Left cardiac atrium (tissue), 4 donors: ENCODE data around the gene LNX2. TPM values are rescaled to one million over a fixed set of nuclear protein-coding genes. Genes with fewer than 3 reads are reported as not detected.

Experiments used
- ATAC-seq, 2 donors: fragments of 200-7000 bp; cut with Tn5 transposase; one replicate each; pipeline ENCODE4 v1.9.1; 2020; ENCODE audit warnings: mild to moderate bottlenecking in 2 of 2, moderate library complexity in 2 of 2
- DNase-seq: peaks from one replicate; pipeline ENCODE4 v3.0.0-alpha.2; 2020
- intact Hi-C, 2 donors: fragments of 100-400 bp; cut with DNase I; formaldehyde crosslinking; loops; one replicate each; pipeline versions ENCODE4 v1.14.1 to v1.15.1; 2022 to 2023
- total RNA-seq, 2 donors: library from RNA; stranded (reverse); fragmentation: NEBNext Ultra II Directional; extraction: Animal tissue kit (Norgen Biotek cat#: 25700); gene quantifications; one replicate each; pipeline ENCODE4 v1.2.1, GENCODE V29; 2021
- donor health status: DM: no; HTN: yes; CAD: no.
- donor health status: DM: no; HTN: yes; CAD: no; lungs with severe emphysema.
- donor health status: DM: yes; HTN: yes; CAD: no.
- donor health status: Dilated cardiomyopathy.

Gene LNX2
- total RNA-seq, 2 donors from 2014 or later: 8.3 to 8.9 TPM

DNA sequence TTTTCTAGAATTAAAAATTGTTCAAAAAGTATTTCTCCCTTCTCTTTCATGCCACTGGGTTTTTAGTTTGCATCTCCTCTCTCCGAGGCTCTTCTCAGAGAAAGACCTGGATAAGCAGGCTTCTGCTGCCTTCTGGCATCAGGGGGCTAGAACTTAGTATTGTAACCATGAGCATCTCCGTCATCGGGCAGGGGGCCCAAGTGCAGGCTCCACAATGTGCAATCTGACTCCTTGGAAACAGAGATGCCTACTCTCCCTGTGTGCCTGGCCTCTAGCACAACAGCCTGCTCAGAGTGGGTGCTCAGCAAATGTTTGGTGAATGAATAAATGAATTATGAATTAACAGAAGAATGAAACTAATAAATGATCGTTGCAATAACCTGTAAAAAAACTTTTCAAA, 124.3 kb downstream of the LNX2 start:
- DNase-seq (no peak), ATAC-seq (no peak)
- intact Hi-C loops: no loop called here

Other genes with a start within 250 kb of the LNX2 start
- 100 to 1,000 TPM; 159 to 172 TPM for gene GTF3A, start 195.9 kb downstream of the LNX2 start, total RNA-seq
- 100 to 1,000 TPM in 1 of 2 donors, 10 to 100 TPM in 1; 91.0 to 101 TPM for gene MTIF3, start 170.0 kb downstream of the LNX2 start, total RNA-seq
- 10 to 100 TPM; 65.3 to 68.0 TPM for gene POLR1D, start 1.4 kb upstream of the LNX2 start, total RNA-seq
- gene GSX1, start 172.0 kb upstream of the LNX2 start, total RNA-seq: not detected